HepG2 (cell line): ENCODE measurements around the gene AJM1. TPM values are rescaled to one million over a fixed set of nuclear protein-coding genes. Genes with fewer than 3 reads are reported as not detected.

Source experiments
- ASH2L ChIP-seq: fragments of 300-600, 200-600 bp; sonication (generic); IDR thresholded peaks from 2 replicates; pipeline ENCODE4 v1.7.0; 2017; ENCODE audit warnings: low read depth, mild to moderate bottlenecking, moderate library complexity, mixed read lengths, low read length; ENCODE audit not compliant: insufficient read length
- ATF7 ChIP-seq, 2 experiments: fragments of 450-650 bp in 1 of 2; sonication (generic) in 1 of 2; formaldehyde crosslinking in 1 of 2; IDR thresholded peaks; 2 replicates each; pipeline versions ENCODE4 v1.4.0 to v1.6.1; 2016 to 2020; ENCODE audit warnings: antibody characterized with exemption in 1 of 2, mild to moderate bottlenecking in 1 of 2, missing genetic modification reagents in 1 of 2
- ATRX ChIP-seq: sonication (generic); formaldehyde crosslinking; IDR thresholded peaks from 2 replicates; pipeline ENCODE4 v1.4.0; 2020; ENCODE audit warnings: missing genetic modification reagents, borderline replicate concordance
- EHMT2 ChIP-seq: fragments of 200-600 bp; sonication (generic); IDR thresholded peaks from 2 replicates; pipeline ENCODE4 v1.7.0; 2017; ENCODE audit warnings: antibody characterized with exemption, low read depth, low read length, borderline replicate concordance
- GTF2F1 ChIP-seq: fragments of 150-350 bp; IDR thresholded peaks from 2 replicates; pipeline ENCODE4 v1.6.1; 2014; ENCODE audit warnings: low read length
- HOXA7 ChIP-seq: sonication (generic); formaldehyde crosslinking; IDR thresholded peaks from 2 replicates; pipeline ENCODE4 v1.8.1; 2022; ENCODE audit warnings: mild to moderate bottlenecking, missing genetic modification reagents, moderate library complexity
- KLF6 ChIP-seq: IDR thresholded peaks from 2 replicates; pipeline ENCODE4 v1.8.0; 2016; ENCODE audit warnings: missing biosample characterization, missing genetic modification reagents
- LBX2 ChIP-seq: sonication (generic); formaldehyde crosslinking; IDR thresholded peaks from 2 replicates; pipeline ENCODE4 v1.5.0; 2020; ENCODE audit warnings: missing genetic modification reagents, mild to moderate bottlenecking, borderline replicate concordance
- MEIS2 ChIP-seq: sonication (generic); formaldehyde crosslinking; IDR thresholded peaks from 2 replicates; pipeline ENCODE4 v1.9.0; 2021; ENCODE audit warnings: mild to moderate bottlenecking, missing genetic modification reagents
- NFRKB ChIP-seq: fragments of 450-650 bp; IDR thresholded peaks from 2 replicates; pipeline ENCODE4 v1.6.1; 2017
- SMAD9 ChIP-seq: sonication (generic); formaldehyde crosslinking; IDR thresholded peaks from 2 replicates; pipeline ENCODE4 v1.5.1; 2020; ENCODE audit warnings: mild to moderate bottlenecking, missing genetic modification reagents
- SNAPC4 ChIP-seq: sonication (generic); formaldehyde crosslinking; IDR thresholded peaks from 2 replicates; pipeline ENCODE4 v1.4.0; 2020; ENCODE audit warnings: mild to moderate bottlenecking, missing genetic modification reagents
- THYN1 ChIP-seq: sonication (generic); formaldehyde crosslinking; IDR thresholded peaks from 2 replicates; pipeline ENCODE4 v1.8.1; 2023; ENCODE audit warnings: low read depth, mild to moderate bottlenecking, moderate library complexity, missing genetic modification reagents, borderline replicate concordance
- ZFP41 ChIP-seq: sonication (generic); formaldehyde crosslinking; IDR thresholded peaks from 2 replicates; pipeline ENCODE4 v1.4.0; 2020; ENCODE audit warnings: mild to moderate bottlenecking, missing genetic modification reagents, borderline replicate concordance
- ZKSCAN5 ChIP-seq: sonication (generic); formaldehyde crosslinking; IDR thresholded peaks from 2 replicates; pipeline ENCODE4 v1.5.1; 2020; ENCODE audit warnings: mild to moderate bottlenecking, missing genetic modification reagents
- ZNF17 ChIP-seq: sonication (generic); formaldehyde crosslinking; IDR thresholded peaks from 2 replicates; pipeline ENCODE4 v1.5.0; 2020; ENCODE audit warnings: mild to moderate bottlenecking, missing genetic modification reagents
- ZNF333 ChIP-seq: sonication (generic); formaldehyde crosslinking; IDR thresholded peaks from 2 replicates; pipeline ENCODE4 v1.4.0; 2020; ENCODE audit warnings: mild to moderate bottlenecking, missing genetic modification reagents, borderline replicate concordance
- ZNF430 ChIP-seq: sonication (generic); formaldehyde crosslinking; IDR thresholded peaks from 2 replicates; pipeline ENCODE4 v1.9.0; 2021; ENCODE audit warnings: mild to moderate bottlenecking, missing genetic modification reagents
- ZNF556 ChIP-seq: sonication (generic); formaldehyde crosslinking; IDR thresholded peaks from 2 replicates; pipeline ENCODE4 v1.4.0; 2020; ENCODE audit warnings: mild to moderate bottlenecking, missing genetic modification reagents, borderline replicate concordance
- ZNF674 ChIP-seq: sonication (generic); formaldehyde crosslinking; IDR thresholded peaks from 2 replicates; pipeline ENCODE4 v1.5.0; 2020; ENCODE audit warnings: low read depth, mild to moderate bottlenecking, missing genetic modification reagents
- ZNF691 ChIP-seq: sonication (generic); formaldehyde crosslinking; IDR thresholded peaks from 2 replicates; pipeline ENCODE4 v1.4.0; 2020; ENCODE audit warnings: missing genetic modification reagents, low read depth, mild to moderate bottlenecking, borderline replicate concordance
- ZNF773 ChIP-seq: sonication (generic); formaldehyde crosslinking; IDR thresholded peaks from 2 replicates; pipeline ENCODE4 v1.4.0; 2020; ENCODE audit warnings: missing genetic modification reagents, borderline replicate concordance
- ZSCAN30 ChIP-seq: sonication (generic); formaldehyde crosslinking; IDR thresholded peaks from 2 replicates; pipeline ENCODE4 v1.5.0; 2020; ENCODE audit warnings: mild to moderate bottlenecking, missing genetic modification reagents
- ZSCAN5A ChIP-seq: sonication (generic); formaldehyde crosslinking; IDR thresholded peaks from 2 replicates; pipeline ENCODE4 v1.8.0; 2022; ENCODE audit warnings: mild to moderate bottlenecking, missing genetic modification reagents, borderline replicate concordance
- polyA plus RNA-seq, 8 experiments: library from polyadenylated mRNA; depleted of rRNA in 3 of 8; stranded (reverse) in 7 of 8; unstranded in 1 of 8; fragments of >200 nt; fragmentation: Illumina TruSeq in 4 of 8; extraction: Trizol in 4 of 8; gene quantifications; 2 replicates each; pipeline versions ENCODE4 v1.2.1 to v1.2.3, GENCODE V29; 2011 to 2016; ENCODE audit warnings: low read depth in 4 of 8, missing spikeins in 1 of 8, mixed read lengths in 1 of 8; ENCODE audit not compliant: insufficient read depth in 1 of 8
- total RNA-seq, 5 experiments: library from RNA; depleted of rRNA; stranded (reverse); fragments of >200 nt; fragmentation: Illumina TruSeq; extraction: Trizol; gene quantifications; 2 replicates each; pipeline ENCODE4 v1.2.3, GENCODE V29; 2016; ENCODE audit warnings: low read depth in 1 of 5

Gene AJM1
- total and polyA plus RNA-seq, 2 of the 13 experiments (the other 11 are each of a cell fraction or from before 2014, with no cell fraction given), result 1.1 to 1.2 TPM

GRCh38 chr9:136798708-136799078 lies 43.6 kb upstream of the AJM1 start (continued):
- TF ChIP-seq ZSCAN30 (CRISPR knock-in tag) (no peak), ATF7 (IDR thresholded peaks at IDR 0.05) (no peak), ATF7 (CRISPR knock-in tag; IDR thresholded peaks at IDR 0.05) (no peak), ZNF17 (CRISPR knock-in tag) (no peak), EHMT2 (no peak), ZKSCAN5 (CRISPR knock-in tag) (peak; percentile 9; the same call in 1 of the 2 replicates), GTF2F1 (no peak), ZFP41 (no peak), ATRX (CRISPR knock-in tag) (no peak), HOXA7 (no peak), ZNF556 (CRISPR knock-in tag) (no peak), KLF6 (no peak), SMAD9 (CRISPR knock-in tag) (0 out of 2 replicates have a peak, but pooled peaks have one; percentile 21), ZNF773 (CRISPR knock-in tag) (no peak), ZNF430 (CRISPR knock-in tag) (no peak), ZNF333 (CRISPR knock-in tag) (peak; percentile 37; the same call in 1 of the 2 replicates), ZNF674 (no peak), LBX2 (CRISPR knock-in tag) (no peak), NFRKB (no peak), MEIS2 (CRISPR knock-in tag) (no peak), ZSCAN5A (no peak), SNAPC4 (CRISPR knock-in tag) (peak; percentile 71), ASH2L (no peak), THYN1 (no peak), ZNF691 (no peak)
